Testis (tissue), 2 donors: Measurements from ENCODE around the gene ARHGEF10L.

Source experiments
- CTCF ChIP-seq, 3 experiments: fragments of 450-650 bp in 2 of 3; fragments of 200-600 bp in 1 of 3; sonication (generic) in 1 of 3; IDR thresholded peaks; one replicate each; pipeline ENCODE4 v1.5.1; 2016 to 2019; ENCODE audit warnings: antibody characterized with exemption in 3 of 3, mild to moderate bottlenecking in 2 of 3, moderate library complexity in 1 of 3
- POLR2A ChIP-seq: fragments of 450-650 bp; IDR thresholded peaks from one replicate; pipeline ENCODE4 v1.6.1; 2017; ENCODE audit warnings: antibody characterized with exemption, mild to moderate bottlenecking, moderate library complexity

- TF ChIP-seq CTCF (IDR thresholded peaks at IDR 0.05) (no peak), POLR2A (no peak)
Measured at GRCh38 chr1:17510138-17510537, 29.4 kb upstream of the ARHGEF10L start.
